ENCODE measurements around the gene SIRT6.

- TF ChIP-seq EZH2 (IDR thresholded peaks at IDR 0.05; ENCODE audit: low read length, unreplicated experiment) (no peak), CTCF (conservative IDR thresholded peaks at IDR 0.05; ENCODE audit: low read depth, low read length) (no peak)
Observed at GRCh38 chr19:4181053-4181508, 1.3 kb downstream of the SIRT6 start.

Data from PC-3 (cell line).